Activated T-cell treated with anti-CD3 and anti-CD28 coated beads for 1 hour (primary cell): ENCODE measurements around the gene SSTR3.
A peak's percentile ranks its signal among the peaks of the same experiment; 100 is the strongest.

ENCODE experiments used
- DNase-seq: peaks from one replicate; pipeline ENCODE4 v3.0.0-alpha.2; 2020; ENCODE audit warnings: low read depth

SSTR3 gene

GRCh38 chr22:37167176-37167980 is 44.9 kb downstream of the SSTR3 start:
- DNase-seq = no peak

DNA sequence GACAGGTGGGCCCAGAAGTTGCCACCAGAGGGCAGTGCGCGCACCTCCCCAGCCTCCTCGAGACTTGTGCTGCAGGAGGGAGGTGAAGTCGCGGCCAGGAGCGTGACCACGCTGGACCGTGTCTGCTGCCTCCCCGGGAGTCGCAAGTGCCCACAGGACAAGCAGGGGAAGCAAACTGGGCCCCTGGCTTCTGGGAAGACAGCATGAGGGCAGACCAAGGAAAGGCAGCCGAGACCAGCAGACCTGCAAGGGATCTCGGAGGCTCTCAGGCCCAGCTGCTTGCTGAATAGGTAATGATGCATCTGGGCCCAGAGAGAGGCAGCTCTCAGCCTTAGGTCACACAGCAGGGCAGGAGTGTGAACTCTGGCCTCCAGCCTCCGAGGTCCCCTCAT is 45.6 kb downstream of the SSTR3 start:
- DNase-seq = peak; percentile 81

GRCh38 chr22:37165940-37166674 is 46.2 kb downstream of the SSTR3 start:
- DNase-seq = no peak

DNA sequence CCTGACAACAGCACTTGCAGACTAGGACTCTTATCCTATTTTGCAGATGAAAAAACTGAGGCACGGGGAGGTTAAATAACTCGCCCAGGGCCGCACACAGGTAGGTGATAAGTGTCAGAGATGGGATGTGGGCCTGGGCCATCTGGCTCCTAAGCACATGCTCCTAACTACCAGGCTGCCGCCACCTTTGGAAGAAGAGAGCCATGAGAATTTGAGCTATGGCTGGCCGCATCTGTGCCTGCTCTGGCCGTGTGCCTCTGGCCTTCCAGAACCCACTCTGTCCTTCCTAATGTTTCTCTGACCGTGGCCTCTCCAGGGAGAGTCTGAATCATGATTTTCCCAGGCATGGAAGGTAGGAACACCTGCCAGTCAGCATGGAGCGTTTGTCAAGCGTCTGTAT is 47.2 kb downstream of the SSTR3 start:
- DNase-seq = no peak

DNA sequence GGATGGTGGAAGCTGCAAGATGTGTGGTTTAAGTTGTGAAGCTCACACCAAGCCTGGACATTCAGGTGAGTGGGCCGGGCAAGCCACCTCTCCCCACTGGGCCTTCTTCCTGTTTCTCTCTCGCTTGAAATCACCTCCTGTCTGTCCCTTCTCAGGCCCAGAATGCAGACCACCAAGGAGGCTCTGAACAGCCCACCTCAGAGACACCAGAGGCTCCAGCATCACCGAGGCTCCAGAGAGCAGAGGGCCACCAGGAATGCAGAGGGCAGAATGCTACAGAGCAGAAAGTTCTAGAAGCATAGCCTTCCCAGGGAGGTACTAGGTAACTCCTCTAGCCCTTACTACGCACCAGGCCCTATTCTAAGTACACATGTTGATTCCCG is 47.8 kb downstream of the SSTR3 start:
- no peak for DNase-seq

DNA sequence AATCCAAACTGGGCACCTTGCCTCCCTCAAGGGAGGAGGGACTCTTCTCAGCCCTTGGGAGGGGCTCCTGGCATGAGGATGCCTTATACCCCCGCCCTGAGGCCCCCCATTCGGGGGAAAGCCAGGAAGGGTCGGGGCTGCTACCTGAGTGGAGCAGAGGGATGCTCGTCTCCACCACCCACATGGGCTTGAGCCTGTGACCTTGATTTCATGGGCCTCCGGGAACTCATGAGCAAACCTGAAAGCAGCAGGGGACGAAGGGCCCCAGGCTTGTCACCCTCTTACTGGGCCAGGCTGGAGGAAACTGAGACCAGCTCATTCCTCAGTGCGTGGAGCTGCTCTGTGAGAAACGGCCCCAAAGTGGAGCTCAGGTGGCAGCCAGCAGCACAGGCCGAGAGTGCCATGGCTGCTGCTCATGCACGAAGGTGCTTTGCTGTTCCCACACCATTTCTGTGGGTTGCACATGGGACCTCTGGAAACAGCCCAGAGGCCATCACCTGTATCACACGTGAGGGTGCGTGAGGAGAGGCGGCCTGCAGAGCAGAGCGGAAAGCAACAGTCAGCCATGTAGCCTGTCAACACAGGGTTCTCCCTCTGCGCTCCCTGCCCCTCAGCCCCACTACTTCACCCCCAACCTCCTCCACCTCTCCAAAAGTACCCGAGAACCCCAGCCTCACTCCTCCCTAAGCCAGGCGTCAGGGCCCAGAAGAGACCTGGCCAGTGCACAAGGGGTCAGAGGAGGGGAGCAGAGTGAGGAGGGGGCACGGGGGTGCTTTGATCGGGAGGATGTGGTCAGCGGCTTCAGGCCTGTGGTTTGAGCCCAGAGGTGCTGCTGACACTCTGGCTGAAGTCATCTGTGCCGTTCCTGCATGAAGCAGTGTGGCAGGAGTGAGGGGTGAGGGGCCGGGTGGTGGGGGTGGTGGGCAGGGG is 48.4 kb downstream of the SSTR3 start:
- DNase-seq = no peak

- DNase-seq = no peak
Measured at GRCh38 chr22:37163096-37163489, 49.2 kb downstream of the SSTR3 start.

DNA sequence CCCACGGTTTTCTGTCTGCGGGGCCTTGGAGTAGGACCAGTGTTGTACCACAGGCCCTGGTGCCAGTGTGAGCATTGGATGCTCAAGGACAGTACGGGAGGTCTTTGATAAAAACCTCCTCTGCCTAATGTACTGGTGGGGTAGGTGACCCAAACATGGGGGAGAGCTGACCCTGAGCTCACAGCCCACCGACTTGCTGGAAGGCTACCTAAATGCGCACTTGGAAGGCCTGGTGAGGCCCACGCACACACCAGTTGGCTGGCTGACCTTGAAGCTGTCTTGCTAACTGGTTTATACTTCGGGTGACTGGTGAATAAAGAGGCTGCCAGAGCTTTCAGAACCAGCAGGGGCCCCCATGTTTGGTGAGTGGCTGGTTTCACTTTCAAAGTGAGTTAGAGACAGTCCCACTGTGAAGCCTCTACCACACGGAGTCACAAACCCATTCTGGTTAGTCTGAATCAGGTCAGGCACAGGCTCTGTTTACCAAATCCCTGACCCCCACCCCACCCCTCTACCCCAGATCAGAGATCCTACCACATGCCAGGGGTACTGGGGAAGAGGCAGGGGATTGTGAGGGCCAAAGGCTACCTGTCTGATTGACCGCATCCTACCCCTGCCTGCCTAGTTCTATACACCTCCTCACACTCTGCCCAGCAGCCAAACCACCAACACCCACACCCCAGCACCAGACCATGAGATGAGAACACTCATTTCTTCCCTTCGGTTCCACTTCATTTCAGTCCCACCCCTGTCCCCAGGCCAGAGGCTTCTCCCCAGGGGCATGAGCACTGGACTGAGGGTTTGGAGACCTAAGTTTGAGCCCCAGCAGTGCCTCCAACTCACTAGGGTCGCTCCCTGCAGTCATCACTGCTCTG is 49.8 kb downstream of the SSTR3 start:
- peak; percentile 49 for DNase-seq

- DNase-seq = no peak
Measured at GRCh38 chr22:37161443-37161842, 50.8 kb downstream of the SSTR3 start.

DNA sequence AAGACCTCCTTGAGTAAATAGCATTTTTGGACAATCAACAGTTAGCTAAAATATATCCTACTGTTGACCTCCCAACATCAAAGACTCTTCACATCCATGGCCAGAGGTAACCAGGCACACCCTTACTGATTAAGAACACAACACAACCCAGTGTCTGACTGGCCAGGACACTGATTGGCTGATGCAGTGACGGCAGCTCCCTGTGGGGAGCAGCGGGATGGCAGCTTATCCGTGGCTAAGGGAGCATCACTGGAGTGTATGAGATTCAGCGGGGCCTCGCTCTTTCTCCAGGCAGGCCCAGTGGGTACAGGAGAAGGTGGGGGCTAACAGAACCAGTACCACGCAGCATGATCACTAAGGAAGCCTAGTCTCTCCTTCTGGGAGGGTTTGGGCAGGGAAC is 52.2 kb downstream of the SSTR3 start:
- no peak for DNase-seq

DNA sequence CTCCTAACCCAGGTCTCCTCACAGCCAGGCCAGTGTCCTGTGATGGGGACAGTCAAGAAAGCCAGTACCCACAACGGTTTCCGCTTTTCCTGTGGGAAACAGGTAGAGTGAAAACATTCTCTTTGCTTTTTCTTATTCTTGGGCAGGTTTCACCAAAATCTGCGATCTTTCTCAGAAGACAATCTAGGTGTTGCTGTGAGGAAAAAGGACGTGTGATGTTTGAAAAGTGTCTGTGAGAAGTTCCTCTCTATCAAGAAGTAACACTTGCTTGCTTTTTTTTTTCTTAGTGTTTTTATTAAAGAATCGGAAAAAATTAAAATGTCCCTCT is 53.4 kb downstream of the SSTR3 start:
- DNase-seq = no peak

GRCh38 chr22:37157516-37158285 is 54.6 kb downstream of the SSTR3 start:
- DNase-seq = no peak

DNA sequence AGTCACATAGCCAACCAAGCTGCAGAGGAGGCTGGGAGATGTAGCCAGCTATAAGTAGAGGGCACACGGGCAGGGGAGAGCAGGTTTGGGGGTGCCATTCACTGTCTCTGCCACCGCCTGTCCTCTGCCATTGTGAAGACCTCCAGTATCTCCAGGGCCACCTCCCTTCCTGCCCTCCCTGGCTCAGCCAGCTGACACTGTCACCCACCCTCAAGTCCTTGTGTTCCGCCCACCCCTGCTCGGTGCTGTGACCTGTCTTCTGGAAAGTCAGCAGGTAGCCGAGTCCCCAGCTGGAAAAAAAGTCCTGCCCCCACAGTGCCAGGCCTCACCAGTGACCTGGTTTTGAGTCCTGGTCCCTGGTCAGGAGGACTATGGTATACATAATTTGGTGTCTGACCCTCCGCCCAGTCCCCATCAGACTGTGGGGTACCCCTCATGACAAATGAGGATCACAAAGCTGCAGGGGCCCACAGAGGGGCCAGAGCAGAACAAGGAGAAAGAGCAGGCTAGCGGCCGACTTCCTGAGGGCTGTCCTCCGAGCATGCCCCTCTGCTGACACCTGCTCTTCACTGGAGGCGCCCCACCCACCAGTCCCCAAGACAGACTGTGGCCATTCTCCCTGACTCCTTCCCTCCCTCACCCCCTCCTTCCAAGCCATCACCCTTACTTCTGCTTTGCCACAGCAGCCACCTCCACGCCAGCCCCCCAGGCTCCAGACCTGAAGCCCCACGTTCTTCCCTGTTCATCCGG is 55.4 kb downstream of the SSTR3 start:
- no peak for DNase-seq

DNA sequence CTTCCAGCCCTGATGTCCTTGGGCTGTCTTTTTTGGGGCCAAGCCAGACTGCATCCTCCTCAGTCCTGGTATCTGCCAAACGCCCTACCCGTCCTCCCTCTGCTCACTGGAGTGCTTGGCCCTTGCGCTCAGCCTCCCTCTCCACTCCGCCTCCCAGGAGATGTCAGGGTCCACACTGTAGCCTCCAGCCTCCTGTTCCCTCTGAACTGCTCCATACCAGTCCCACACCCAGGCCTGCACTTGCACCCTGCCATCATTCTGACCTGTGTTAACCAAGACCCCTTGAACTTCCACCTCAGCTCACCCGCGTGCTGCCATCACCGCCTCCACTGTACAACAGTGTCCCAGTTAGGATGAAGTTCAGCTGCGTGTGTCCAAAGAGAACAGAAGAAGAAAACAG is 56.3 kb downstream of the SSTR3 start:
- no peak for DNase-seq

- DNase-seq = no peak
Measured at GRCh38 chr22:37154925-37155712, 57.2 kb downstream of the SSTR3 start.
